ENCODE results near the gene CTTN.

CTTN gene

GRCh38 chr11:70409437-70409836 lies 11.1 kb downstream of the CTTN start:
- DNase-seq (ENCODE audit: low read depth in 4 of 4, low spot score in 1 of 4) = no peak

GRCh38 chr11:70409871-70410270 lies 11.5 kb downstream of the CTTN start:
- DNase-seq (ENCODE audit: low read depth in 4 of 4, low spot score in 1 of 4) = no peak

- no peak for DNase-seq (ENCODE audit: low read depth in 4 of 4, low spot score in 1 of 4)
These were observed 12.2 kb downstream of the CTTN start for GRCh38 chr11:70410276-70411205.

GRCh38 chr11:70411713-70412452 lies 13.6 kb downstream of the CTTN start:
- no peak for DNase-seq (ENCODE audit: low read depth in 4 of 4, low spot score in 1 of 4)

GRCh38 chr11:70413151-70413550 lies 14.8 kb downstream of the CTTN start:
- no peak for DNase-seq (ENCODE audit: low read depth in 4 of 4, low spot score in 1 of 4)

GRCh38 chr11:70414341-70415100 lies 16.2 kb downstream of the CTTN start:
- DNase-seq (ENCODE audit: low read depth in 4 of 4, low spot score in 1 of 4) = no peak

GRCh38 chr11:70415191-70415590 lies 16.9 kb downstream of the CTTN start:
- no peak for DNase-seq (ENCODE audit: low read depth in 4 of 4, low spot score in 1 of 4)

- no peak for DNase-seq (ENCODE audit: low read depth in 4 of 4, low spot score in 1 of 4)
These were observed 17.5 kb downstream of the CTTN start for GRCh38 chr11:70415642-70416395.

GRCh38 chr11:70416881-70417280 lies 18.6 kb downstream of the CTTN start:
- no peak for DNase-seq (ENCODE audit: low read depth in 4 of 4, low spot score in 1 of 4)

GRCh38 chr11:70418130-70418529 lies 19.8 kb downstream of the CTTN start:
- no peak for DNase-seq (ENCODE audit: low read depth in 4 of 4, low spot score in 1 of 4)

- no peak for DNase-seq (ENCODE audit: low read depth in 4 of 4, low spot score in 1 of 4)
These were observed 21.1 kb downstream of the CTTN start for GRCh38 chr11:70419307-70420007.

- DNase-seq (ENCODE audit: low read depth in 4 of 4, low spot score in 1 of 4) = no peak
These were observed 21.7 kb downstream of the CTTN start for GRCh38 chr11:70420008-70420464.

GRCh38 chr11:70420496-70420895 lies 22.2 kb downstream of the CTTN start:
- DNase-seq (ENCODE audit: low read depth in 4 of 4, low spot score in 1 of 4) = no peak

GRCh38 chr11:70421123-70421522 lies 22.8 kb downstream of the CTTN start:
- DNase-seq (ENCODE audit: low read depth in 4 of 4, low spot score in 1 of 4) = no peak

GRCh38 chr11:70422692-70423522 lies 24.6 kb downstream of the CTTN start:
- DNase-seq (ENCODE audit: low read depth in 4 of 4, low spot score in 1 of 4) = no peak

GRCh38 chr11:70423523-70424505 lies 25.5 kb downstream of the CTTN start:
- DNase-seq (ENCODE audit: low read depth in 4 of 4, low spot score in 1 of 4) = no peak

GRCh38 chr11:70424765-70425344 lies 26.5 kb downstream of the CTTN start:
- DNase-seq (ENCODE audit: low read depth in 4 of 4, low spot score in 1 of 4) = no peak

GRCh38 chr11:70427436-70427835 lies 29.1 kb downstream of the CTTN start:
- no peak for DNase-seq (ENCODE audit: low read depth in 4 of 4, low spot score in 1 of 4)
